Frontal cortex (tissue), 4 donors: ENCODE data around the gene HOXD1. TPM values are rescaled to one million over a fixed set of nuclear protein-coding genes. Genes with fewer than 3 reads are reported as not detected.

Source experiments
- DNase-seq, 2 donors: peaks; one replicate each; pipeline ENCODE4 v3.0.0; 2012; ENCODE audit warnings: low spot score in 2 of 2
- FAIRE-seq: peaks from 2 replicates; lab custom pipeline; 2012; peaks lifted over from hg19 to GRCh38; lab: Jason Lieb, UNC
- small RNA-seq: library from RNA; depleted of rRNA; stranded (forward); fragments of <200 nt; gene quantifications from one replicate; pipeline ENCODE3, GENCODE V24; 2014
- total RNA-seq: library from RNA; depleted of rRNA; stranded (reverse); fragments of >200 nt; gene quantifications from one replicate; pipeline ENCODE4 v1.2.3, GENCODE V29; 2014
- donor health status: control.
- donor health status: control.
- donor health status: control.

The HOXD1 gene
- total RNA-seq, 1 donor from 2014 or later = not detected

- DNase-seq (no peak), FAIRE-seq (no peak)
These were observed 24.9 kb downstream of the HOXD1 start for GRCh38 chr2:176213406-176213805.

GRCh38 chr2:176227874-176228273 is 39.4 kb downstream of the HOXD1 start:
- no peak for FAIRE-seq
- DNase-seq = no peak

GRCh38 chr2:176234156-176234555 is 45.7 kb downstream of the HOXD1 start:
- FAIRE-seq (no peak), DNase-seq (no peak)

- no peak for DNase-seq
- FAIRE-seq = no peak
These were observed 46.5 kb downstream of the HOXD1 start for GRCh38 chr2:176234940-176235339.

GRCh38 chr2:176237456-176237855 is 49.0 kb downstream of the HOXD1 start:
- FAIRE-seq = no peak
- no peak for DNase-seq

- FAIRE-seq (no peak), DNase-seq (no peak)
These were observed 50.6 kb downstream of the HOXD1 start for GRCh38 chr2:176239031-176239430.

GRCh38 chr2:176240301-176240700 is 51.8 kb downstream of the HOXD1 start:
- DNase-seq = no peak
- FAIRE-seq = no peak

Small RNAs within 50 kb of the gene (small RNA-seq; reads per million reads assigned to genes)
- 42.0 reads per million, percentile 97 among the genes with 10 or more reads in this experiment for gene MIR10B

Other genes starting within 250 kb of the HOXD1 start
- gene LNPK, start 186.4 kb upstream of the HOXD1 start, total RNA-seq = 62.8 TPM
- not detected for gene EVX2, start 104.7 kb upstream of the HOXD1 start, total RNA-seq
- gene HOXD13, start 95.9 kb upstream of the HOXD1 start, total RNA-seq = not detected
- not detected for gene HOXD12, start 88.9 kb upstream of the HOXD1 start, total RNA-seq
- gene HOXD11, start 81.4 kb upstream of the HOXD1 start, total RNA-seq = not detected
- not detected for gene HOXD10, start 71.9 kb upstream of the HOXD1 start, total RNA-seq
- gene HOXD9, start 65.9 kb upstream of the HOXD1 start, total RNA-seq = not detected
- gene HOXD8, start 59.0 kb upstream of the HOXD1 start, total RNA-seq = not detected
- not detected for gene HOXD4, start 37.1 kb upstream of the HOXD1 start, total RNA-seq
- not detected for gene HOXD3, start 31.4 kb upstream of the HOXD1 start, total RNA-seq
- gene MTX2, start 80.8 kb downstream of the HOXD1 start, total RNA-seq = 55.4 TPM